Skeletal muscle tissue (tissue), 4 donors: ENCODE measurements around the gene OTOS. TPM values are rescaled to one million over a fixed set of nuclear protein-coding genes. Genes with fewer than 3 reads are reported as not detected.
A peak's percentile ranks its signal among the peaks of the same experiment; 100 is the strongest.

ENCODE experiments used
- H3K27ac ChIP-seq: one replicate; pipeline ENCODE4 v1.7.0; 2013; ENCODE audit warnings: mild to moderate bottlenecking, low read depth, low read length, inconsistent platforms
- H3K27me3 ChIP-seq, 3 donors: one replicate each; pipeline ENCODE4 v1.7.0; 2013; ENCODE audit warnings: low read length in 3 of 3; ENCODE audit not compliant: control insufficient read depth in 3 of 3, insufficient read depth in 3 of 3
- H3K36me3 ChIP-seq, 3 donors: one replicate each; pipeline ENCODE4 v1.7.0; 2013; ENCODE audit warnings: low read length in 3 of 3; ENCODE audit not compliant: control insufficient read depth in 3 of 3, insufficient read depth in 3 of 3
- H3K4me1 ChIP-seq, 3 donors: one replicate each; pipeline ENCODE4 v1.7.0; 2013; ENCODE audit warnings: low read length in 3 of 3, mild to moderate bottlenecking in 3 of 3; ENCODE audit not compliant: control insufficient read depth in 3 of 3, insufficient read depth in 3 of 3
- H3K4me3 ChIP-seq, 3 donors: one replicate each; pipeline ENCODE4 v1.7.0; 2013; ENCODE audit warnings: low read length in 3 of 3
- H3K9ac ChIP-seq, 3 donors: one replicate each; pipeline ENCODE4 v1.7.0; 2013; ENCODE audit warnings: low read length in 3 of 3, mild to moderate bottlenecking in 3 of 3, moderate library complexity in 2 of 3, low read depth in 1 of 3
- H3K9me3 ChIP-seq, 3 donors: one replicate each; pipeline ENCODE4 v1.7.0; 2013; ENCODE audit warnings: low read length in 3 of 3; ENCODE audit not compliant: control insufficient read depth in 3 of 3
- total RNA-seq: library from RNA; depleted of rRNA; stranded (reverse); fragments of >200 nt; gene quantifications from one replicate; pipeline ENCODE4 v1.2.3, GENCODE V29; 2014
- donor health status: Osteomylitis.

OTOS gene
- total RNA-seq, 1 donor from 2014 or later: not detected

DNA sequence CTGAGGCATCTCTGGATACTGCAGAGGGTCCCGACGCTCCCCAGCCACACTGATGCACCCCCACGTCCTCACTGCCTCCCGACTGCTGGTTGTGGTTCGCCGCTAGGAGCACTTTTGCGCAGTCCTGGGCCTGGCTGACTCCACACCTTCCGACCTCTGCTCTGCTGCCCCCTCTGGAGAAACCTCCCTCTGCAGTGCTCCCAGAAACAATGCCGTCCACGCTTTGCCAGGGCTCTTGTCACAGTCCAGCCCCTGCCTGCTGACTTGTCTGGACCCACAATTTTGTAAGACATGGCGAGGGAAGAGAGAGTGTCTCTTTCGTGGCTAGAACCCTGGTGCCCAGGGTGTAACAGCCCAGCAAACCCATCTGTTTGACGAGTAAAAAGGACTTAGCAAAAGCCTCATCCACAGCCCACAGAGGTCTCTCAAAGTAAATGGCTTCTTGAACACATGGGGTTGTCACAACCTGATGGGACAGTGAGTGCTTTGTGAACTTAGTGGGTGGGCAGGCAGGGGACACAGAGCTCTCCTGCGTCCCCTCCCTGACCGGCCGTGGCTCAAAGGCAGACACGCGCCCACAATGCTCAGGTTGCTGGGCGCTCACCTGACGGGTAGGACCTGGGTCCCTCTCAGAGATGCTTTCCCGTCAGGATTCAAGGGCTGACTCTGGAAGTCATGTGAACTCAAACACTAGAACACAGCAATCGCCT, 8.4 kb downstream of the OTOS start:
- Histone ChIP-seq H3K36me3 (peaks cover 43 to 54% (median 48%) of the 10 kb centered on the region in 3 donors), H3K27ac (no peak overlapping the region), H3K9ac (no peak overlapping the region), H3K9me3 (no peaks in the 10 kb centered on the region), H3K4me1 (peaks cover 25 to 40% (median 38%) of the 10 kb centered on the region in 3 donors), H3K4me3 (no peak overlapping the region), H3K27me3 (no peaks in the 10 kb centered on the region)

GRCh38 chr2:240131296-240131695, 9.2 kb downstream of the OTOS start:
- H3K4me1 ChIP-seq: peaks cover 23 to 35% (median 32%) of the 10 kb centered on the region in 3 donors

GRCh38 chr2:240130393-240131195, 9.9 kb downstream of the OTOS start:
- no peak overlapping the region for H3K27ac ChIP-seq
- H3K27me3 ChIP-seq: no peaks in the 10 kb centered on the region
- H3K9ac ChIP-seq: no peak overlapping the region
- H3K4me3 ChIP-seq: no peak overlapping the region
- H3K9me3 ChIP-seq: no peaks in the 10 kb centered on the region
- peaks cover 23 to 33% (median 29%) of the 10 kb centered on the region in 3 donors for H3K4me1 ChIP-seq
- H3K36me3 ChIP-seq: peaks cover 48 to 59% (median 51%) of the 10 kb centered on the region in 3 donors

More at GRCh38 chr2:240131296-240131695, 9.2 kb downstream of the OTOS start:
- Histone ChIP-seq H3K9me3 (no peaks in the 10 kb centered on the region), H3K27me3 (no peaks in the 10 kb centered on the region), H3K36me3 (peaks cover 44 to 55% (median 48%) of the 10 kb centered on the region in 3 donors), H3K9ac (no peak overlapping the region), H3K27ac (no peak overlapping the region), H3K4me3 (no peak overlapping the region)

DNA sequence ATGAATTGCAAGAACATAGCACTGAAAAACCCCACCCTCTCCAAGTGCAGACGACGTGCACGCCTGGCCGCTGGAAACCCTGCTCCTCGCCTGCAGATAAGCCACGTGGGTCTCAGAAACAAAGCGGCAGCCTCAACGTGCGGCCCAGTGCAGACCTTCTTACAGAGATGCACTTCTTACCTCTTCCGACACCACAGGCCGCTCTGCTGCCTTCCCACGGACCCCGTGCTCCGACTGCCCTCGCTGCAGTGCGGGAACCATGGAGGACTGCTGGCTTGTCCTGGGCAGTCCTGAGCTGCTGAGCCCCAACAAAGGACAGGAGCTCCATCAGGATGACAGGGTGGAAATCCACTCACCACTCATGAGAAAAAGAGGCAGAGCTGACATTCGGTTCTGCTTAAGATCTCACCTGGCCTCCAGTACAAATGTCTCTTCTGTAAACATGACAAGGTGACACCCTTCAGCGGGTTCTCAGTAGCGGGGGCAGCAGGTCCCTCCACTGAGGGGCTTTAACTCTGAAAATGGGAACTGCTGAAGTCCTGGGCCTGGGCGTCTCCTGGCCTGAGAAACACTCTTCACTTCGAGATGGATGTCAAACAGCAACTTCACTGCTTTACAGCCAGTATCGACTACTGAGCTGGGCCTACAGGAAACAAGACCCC, 10.6 kb downstream of the OTOS start:
- no peak overlapping the region for H3K27ac ChIP-seq
- H3K36me3 ChIP-seq: peaks cover 48 to 59% (median 51%) of the 10 kb centered on the region in 3 donors
- H3K27me3 ChIP-seq: no peaks in the 10 kb centered on the region
- H3K9me3 ChIP-seq: no peaks in the 10 kb centered on the region
- H3K4me1 ChIP-seq: peaks cover 16 to 26% (median 22%) of the 10 kb centered on the region in 3 donors
- H3K9ac ChIP-seq: no peak overlapping the region
- H3K4me3 ChIP-seq: no peak overlapping the region

- Histone ChIP-seq H3K27me3 (no peaks in the 10 kb centered on the region), H3K27ac (peak overlapping the region; percentile 44), H3K36me3 (peaks cover 48 to 59% (median 51%) of the 10 kb centered on the region in 3 donors)
Observed at GRCh38 chr2:240129311-240129710, 11.1 kb downstream of the OTOS start.

GRCh38 chr2:240128608-240129145, 11.8 kb downstream of the OTOS start:
- peaks cover 48 to 59% (median 49%) of the 10 kb centered on the region in 3 donors for H3K36me3 ChIP-seq
- peaks cover 12 to 18% (median 15%) of the 10 kb centered on the region in 3 donors for H3K4me1 ChIP-seq
- H3K4me3 ChIP-seq: no peak overlapping the region
- H3K27ac ChIP-seq: peak overlapping the region; percentile 62
- H3K27me3 ChIP-seq: no peaks in the 10 kb centered on the region
- H3K9me3 ChIP-seq: no peaks in the 10 kb centered on the region
- H3K9ac ChIP-seq: peak overlapping the region in 2 of 3 donors; percentile 14 to 75

More at GRCh38 chr2:240129311-240129710, 11.1 kb downstream of the OTOS start:
- H3K9me3 ChIP-seq: no peaks in the 10 kb centered on the region
- H3K4me1 ChIP-seq: peaks cover 12 to 20% (median 17%) of the 10 kb centered on the region in 3 donors
- peak overlapping the region in 1 of 3 donors; percentile 75 for H3K9ac ChIP-seq
- H3K4me3 ChIP-seq: no peak overlapping the region

DNA sequence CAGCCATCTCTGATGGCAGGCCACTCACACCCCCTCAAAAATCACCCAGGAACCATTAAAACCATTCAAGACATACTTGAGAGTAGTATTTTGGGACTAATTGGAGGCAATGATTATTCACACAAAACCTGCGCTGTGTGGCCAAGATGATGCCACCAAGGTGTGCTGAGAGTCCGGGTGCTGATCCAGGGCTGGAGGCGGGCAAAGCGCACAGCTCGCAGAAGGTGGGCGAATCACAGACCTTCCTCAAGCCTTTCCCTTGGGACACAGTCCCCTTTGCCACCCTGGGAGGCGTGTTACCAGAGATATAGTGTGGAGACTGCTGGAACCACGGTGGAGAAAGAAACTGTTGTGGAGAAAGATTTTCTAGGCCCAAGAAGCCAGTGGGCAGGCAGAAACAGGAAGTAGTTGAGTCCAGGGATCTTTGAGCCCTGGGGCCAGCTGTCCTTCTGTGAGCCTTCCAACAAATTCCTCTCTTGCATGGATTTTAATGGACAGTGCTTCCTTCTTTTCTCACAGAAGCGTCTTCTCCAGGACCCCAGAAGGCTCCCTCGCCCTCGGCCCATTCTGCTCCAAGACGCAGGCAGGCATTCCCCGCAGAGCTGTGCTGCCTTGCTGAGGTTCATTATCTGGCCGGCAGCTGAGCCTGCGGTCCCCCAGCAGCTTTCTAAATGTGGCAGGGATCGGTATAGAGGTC, 12.4 kb downstream of the OTOS start:
- Histone ChIP-seq H3K36me3 (peaks cover 43 to 53% (median 44%) of the 10 kb centered on the region in 3 donors), H3K27ac (peak overlapping the region; percentile 62), H3K9ac (peak overlapping the region in 2 of 3 donors; percentile 14 to 50), H3K27me3 (no peaks in the 10 kb centered on the region), H3K9me3 (no peaks in the 10 kb centered on the region), H3K4me3 (no peak overlapping the region), H3K4me1 (peaks cover 12 to 18% (median 15%) of the 10 kb centered on the region in 3 donors)

DNA sequence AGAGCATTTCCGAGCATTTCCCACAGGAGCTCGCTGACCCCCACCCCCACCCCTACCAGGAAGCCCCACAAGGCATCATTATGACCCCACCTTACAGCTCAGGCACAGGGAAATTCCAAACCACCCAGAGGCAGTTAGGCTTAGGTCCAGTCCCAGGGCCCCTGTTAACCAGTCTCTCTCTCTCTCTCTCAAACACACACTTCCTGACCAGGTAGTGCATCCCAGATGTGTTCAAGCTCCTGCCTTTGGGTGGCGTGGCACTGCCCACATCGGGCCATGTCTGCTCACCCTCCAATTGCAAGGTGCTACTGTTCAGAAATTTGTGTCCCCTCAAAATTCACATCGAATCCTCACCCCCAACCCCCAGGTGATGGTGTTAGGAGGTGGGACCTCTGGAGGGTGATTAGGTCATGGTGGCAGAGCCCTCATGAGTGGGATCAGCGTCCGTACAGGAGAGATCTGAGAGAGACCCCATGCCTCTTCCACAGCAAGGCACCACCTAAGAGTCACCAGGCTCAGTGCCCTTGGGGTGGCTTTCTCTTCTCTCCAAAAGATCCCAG, 13.2 kb downstream of the OTOS start:
- Histone ChIP-seq H3K9me3 (no peaks in the 10 kb centered on the region), H3K4me3 (no peak overlapping the region), H3K4me1 (peaks cover 12 to 17% (median 15%) of the 10 kb centered on the region in 3 donors), H3K27me3 (no peaks in the 10 kb centered on the region), H3K27ac (peak overlapping the region; percentile 62), H3K9ac (no peak overlapping the region), H3K36me3 (peaks cover 35 to 45% (median 37%) of the 10 kb centered on the region in 3 donors)

GRCh38 chr2:240126731-240127130, 13.7 kb downstream of the OTOS start:
- Histone ChIP-seq H3K9ac (no peak overlapping the region), H3K27me3 (peaks cover 0 to under 1% (median 0%) of the 10 kb centered on the region in 3 donors), H3K4me1 (peaks cover 12 to 17% (median 15%) of the 10 kb centered on the region in 3 donors), H3K9me3 (no peaks in the 10 kb centered on the region), H3K4me3 (no peak overlapping the region), H3K36me3 (peaks cover 29 to 40% (median 31%) of the 10 kb centered on the region in 3 donors), H3K27ac (no peak overlapping the region)
